HuH-7 (cell line): ENCODE measurements around the gene ESPN.
"Not testable (repeated sequence)": the region's sequence is repeated elsewhere in the genome, so short reads cannot be mapped to it uniquely, and the experiment has no call there.

Experiments used
- DNase-seq: peaks from one replicate; pipeline ENCODE4 v3.0.0; 2011; ENCODE audit warnings: low spot score

Gene ESPN

GRCh38 chr1:6428453-6428852, 3.9 kb downstream of the ESPN start:
- not testable (repeated sequence) for DNase-seq

- DNase-seq: not testable (repeated sequence)
Observed at GRCh38 chr1:6429660-6430411, 5.3 kb downstream of the ESPN start.

GRCh38 chr1:6431645-6432579, 7.3 kb downstream of the ESPN start:
- DNase-seq: not testable (repeated sequence)

- DNase-seq: no peak
Observed at GRCh38 chr1:6434186-6434585, 9.6 kb downstream of the ESPN start.

- no peak for DNase-seq
Observed at GRCh38 chr1:6435129-6435528, 10.6 kb downstream of the ESPN start.

- DNase-seq: no peak
Observed at GRCh38 chr1:6435547-6435946, 11.0 kb downstream of the ESPN start.

- DNase-seq: not testable (repeated sequence)
Observed at GRCh38 chr1:6436277-6436676, 11.7 kb downstream of the ESPN start.

GRCh38 chr1:6437012-6437700, 12.6 kb downstream of the ESPN start:
- not testable (repeated sequence) for DNase-seq

- peak; percentile 91 for DNase-seq
Observed at GRCh38 chr1:6438047-6438525, 13.5 kb downstream of the ESPN start.

GRCh38 chr1:6440198-6441126, 15.9 kb downstream of the ESPN start:
- DNase-seq: peak; percentile 71

GRCh38 chr1:6441586-6441985, 17.0 kb downstream of the ESPN start:
- DNase-seq: no peak

GRCh38 chr1:6443339-6444115, 19.0 kb downstream of the ESPN start:
- DNase-seq: no peak

- DNase-seq: no peak
Observed at GRCh38 chr1:6444377-6444776, 19.8 kb downstream of the ESPN start.

GRCh38 chr1:6445062-6445763, 20.6 kb downstream of the ESPN start:
- no peak for DNase-seq

- not testable (repeated sequence) for DNase-seq
Observed at GRCh38 chr1:6445929-6446328, 21.4 kb downstream of the ESPN start.

- no peak for DNase-seq
Observed at GRCh38 chr1:6446665-6447015, 22.1 kb downstream of the ESPN start.

- peak; percentile 53 for DNase-seq
Observed at GRCh38 chr1:6447016-6447817, 22.6 kb downstream of the ESPN start.

GRCh38 chr1:6447818-6448748, 23.5 kb downstream of the ESPN start:
- DNase-seq: peak; percentile 57
